K562 (cell line): ENCODE results near the gene POMZP3. TPM values are rescaled to one million over a fixed set of nuclear protein-coding genes. Genes with fewer than 3 reads are reported as not detected.
"Not testable (repeated sequence)": the region's sequence is repeated elsewhere in the genome, so short reads cannot be mapped to it uniquely, and the experiment has no call there.

Source experiments
- ATAC-seq: fragments of 200-7000 bp; cut with Tn5 transposase; 3 replicates; pipeline ENCODE4 v1.9.1; 2020; ENCODE audit warnings: moderate library complexity
- BruUV-seq: library from RNA; stranded (reverse); fragments of 400-500 nt; replicated peaks from 2 replicates; lab custom pipeline; 2021; lab: Mats Ljungman, UMichigan
- CTCF ChIA-PET: fragments of 300-600 bp; formaldehyde crosslinking; extraction: SDS; loops from one replicate; lab custom pipeline; 2021; ENCODE audit warnings: low intra/inter-chr PET ratio; lab: Yijun Ruan, JAX
- POLR2A ChIA-PET: fragments of 300-600, 350-650 bp; sonication (Branson Sonifier 250); formaldehyde crosslinking; extraction: SDS; loops from one replicate; lab custom pipeline; 2021; ENCODE audit warnings: antibody characterized with exemption, inconsistent platforms; lab: Yijun Ruan, JAX
- DNase-seq, 4 experiments: peaks; one replicate each; pipeline versions ENCODE4 v3.0.0 to v3.0.0-alpha.2; 2011 to 2018; ENCODE audit warnings: low spot score in 3 of 4, mixed read lengths in 3 of 4; ENCODE audit errors: extremely low read depth in 1 of 4
- FAIRE-seq: peaks from 2 replicates; lab custom pipeline; 2011; peaks lifted over from hg19 to GRCh38; lab: Jason Lieb, UNC
- H2AFZ ChIP-seq: 2 replicates; pipeline ENCODE4 v1.6.0; 2011; ENCODE audit warnings: low read depth, low read length, control low read depth, inconsistent platforms
- H3K27ac ChIP-seq: fragments of 200-600 bp; 3 replicates; pipeline ENCODE4 v1.8.0; 2011; ENCODE audit warnings: low read depth, mild to moderate bottlenecking, control low read depth, inconsistent platforms, low read length, moderate library complexity, mixed read lengths; ENCODE audit errors: extremely low read depth
- H3K27me3 ChIP-seq, 2 experiments: fragments of 300-600 bp in 1 of 2; 2 replicates in 1 of 2; 3 replicates in 1 of 2; pipeline versions ENCODE4 v1.6.0 to v1.8.0; 2011; ENCODE audit warnings: inconsistent platforms in 2 of 2, low read length in 2 of 2, mild to moderate bottlenecking in 1 of 2, mixed read lengths in 1 of 2, moderate library complexity in 1 of 2; ENCODE audit not compliant: control insufficient read depth in 2 of 2, insufficient read depth in 2 of 2
- H3K36me3 ChIP-seq: fragments of 300-600 bp; 3 replicates; pipeline ENCODE4 v1.8.0; 2011; ENCODE audit warnings: mild to moderate bottlenecking, low read length, inconsistent platforms; ENCODE audit not compliant: control insufficient read depth, insufficient read depth
- H3K4me1 ChIP-seq, 2 experiments: fragments of 200-600 bp in 1 of 2; replicated peaks in 1 of 2; 2 replicates in 1 of 2; 3 replicates in 1 of 2; pipeline versions ENCODE4 v1.5.1 to v1.8.0; 2011; ENCODE audit warnings: inconsistent platforms in 2 of 2, low read length in 2 of 2, mild to moderate bottlenecking in 1 of 2, mixed read lengths in 1 of 2, moderate library complexity in 1 of 2; ENCODE audit not compliant: control insufficient read depth in 2 of 2, insufficient read depth in 2 of 2
- H3K4me2 ChIP-seq: 2 replicates; pipeline ENCODE4 v1.6.1; 2011; ENCODE audit warnings: low read length, control low read depth, inconsistent platforms, mixed read lengths; ENCODE audit not compliant: insufficient read depth
- H3K4me3 ChIP-seq: fragments of 200-600 bp; sonication (generic), shearing (Covaris generic); 2 replicates; pipeline ENCODE4 v1.5.1; 2016; ENCODE audit warnings: control low read depth, inconsistent platforms
- H3K79me2 ChIP-seq: fragments of 200-600 bp; 3 replicates; pipeline ENCODE4 v1.8.0; 2011; ENCODE audit warnings: low read length, inconsistent platforms; ENCODE audit not compliant: control insufficient read depth, insufficient read depth
- H3K9ac ChIP-seq, 2 experiments: 2 replicates each; pipeline versions ENCODE4 v1.6.0 to v1.6.1; 2011; ENCODE audit warnings: low read depth in 2 of 2, low read length in 2 of 2, control low read depth in 1 of 2, inconsistent platforms in 1 of 2, mild to moderate bottlenecking in 1 of 2, mixed read lengths in 1 of 2; ENCODE audit not compliant: insufficient read depth in 1 of 2
- H3K9me1 ChIP-seq: one replicate; pipeline ENCODE4 v1.6.0; 2011; ENCODE audit warnings: inconsistent platforms, mild to moderate bottlenecking, low read length, moderate library complexity; ENCODE audit not compliant: control insufficient read depth, insufficient read depth
- H3K9me3 ChIP-seq: replicated peaks from 2 replicates; pipeline ENCODE4 v1.5.1; 2011; ENCODE audit warnings: low read depth, low read length, inconsistent platforms; ENCODE audit not compliant: control insufficient read depth, insufficient read depth
- H4K20me1 ChIP-seq: replicated peaks from 2 replicates; pipeline ENCODE4 v1.6.1; 2011; ENCODE audit warnings: low read length, inconsistent platforms, mixed read lengths; ENCODE audit not compliant: control insufficient read depth, insufficient read depth
- ARID1B ChIP-seq: fragments of 450-650 bp; IDR thresholded peaks from 2 replicates; pipeline ENCODE4 v1.6.1; 2016; ENCODE audit warnings: antibody characterized with exemption, mild to moderate bottlenecking, inconsistent platforms
- CBFA2T2 ChIP-seq: fragments of 450-650 bp; conservative IDR thresholded peaks from 2 replicates; pipeline ENCODE4 v1.6.1; 2017; ENCODE audit warnings: mild to moderate bottlenecking
- CBFA2T3 ChIP-seq: fragments of 450-650 bp; IDR thresholded peaks from 2 replicates; pipeline ENCODE4 v1.6.1; 2017
- MEIS2 ChIP-seq: fragments of 450-650 bp; IDR thresholded peaks from 2 replicates; pipeline ENCODE4 v1.6.1; 2014; ENCODE audit warnings: mild to moderate bottlenecking; ENCODE audit not compliant: partially characterized antibody
- RAD21 ChIP-seq, 2 experiments: fragments of 250-450 bp in 1 of 2; fragments of 450-650 bp in 1 of 2; sonication (Bioruptor Pico) in 1 of 2; formaldehyde crosslinking in 1 of 2; IDR thresholded peaks in 1 of 2; conservative IDR thresholded peaks in 1 of 2; 2 replicates each; pipeline versions ENCODE4 v1.4.0 to v1.8.0; 2020 to 2022; ENCODE audit warnings: mild to moderate bottlenecking in 2 of 2, moderate library complexity in 1 of 2
- TAL1 ChIP-seq: fragments of 450-650 bp; IDR thresholded peaks from 2 replicates; pipeline ENCODE4 v1.6.1; 2016; ENCODE audit warnings: mild to moderate bottlenecking
- TEAD4 ChIP-seq, 2 experiments: sonication (generic) in 1 of 2; formaldehyde crosslinking in 1 of 2; IDR thresholded peaks; 2 replicates each; pipeline versions ENCODE4 v1.6.1 to v1.8.0; 2012 to 2022; ENCODE audit warnings: borderline replicate concordance in 1 of 2, inconsistent platforms in 1 of 2, low read length in 1 of 2, mild to moderate bottlenecking in 1 of 2, missing genetic modification reagents in 1 of 2
- WGBS: fragments of 100-300 bp; shearing (Covaris generic); methylation state at CpG from one replicate; pipeline ENCODE4 v1.1.6; 2016; ENCODE audit warnings: low coverage, mixed read lengths; ENCODE audit not compliant: insufficient coverage; ENCODE audit errors: missing lambda C conversion rate; 5-methylcytosine and 5-hydroxymethylcytosine counted together
- in situ Hi-C: fragments of 300-500 bp; cut with MboI; formaldehyde crosslinking; loops from 4 replicates; pipeline ENCODE4 v1.15.0; 2018; ENCODE audit warnings: inconsistent platforms, mixed read lengths
- intact Hi-C: fragments of 100-400 bp; cut with micrococcal nuclease; formaldehyde crosslinking; loops from 2 replicates; pipeline ENCODE4 v1.14.2; 2022
- polyA plus RNA-seq, 8 experiments: library from polyadenylated mRNA; depleted of rRNA in 4 of 8; stranded (reverse) in 5 of 8; unstranded in 3 of 8; fragments of >200 nt; fragmentation: Nextera tagmentation in 2 of 8; fragmentation: Illumina TruSeq in 1 of 8; extraction: Ambion mirVana in 2 of 8; extraction: Trizol in 1 of 8; gene quantifications; 2 replicates each; pipeline versions ENCODE4 v1.2.1 to v1.2.3, GENCODE V29; 2011 to 2014; ENCODE audit warnings: inconsistent platforms in 1 of 8, missing spikeins in 1 of 8
- total RNA-seq, 7 experiments: library from RNA; depleted of rRNA in 6 of 7; stranded (reverse); fragments of >200 nt in 6 of 7; fragmentation: Illumina TruSeq in 2 of 7; extraction: Trizol in 2 of 7; gene quantifications; 2 replicates each; pipeline versions ENCODE4 v1.2.1 to v1.2.3, GENCODE V29; 2011 to 2021; ENCODE audit warnings: low replicate concordance in 1 of 7
- TF ChIP-seq, protein P1 (sequence below), 2 experiments: IDR thresholded peaks in 1 of 2; conservative IDR thresholded peaks in 1 of 2; 2 replicates each; pipeline ENCODE4 v1.6.1; 2016; ENCODE audit warnings: low read depth in 2 of 2, mild to moderate bottlenecking in 1 of 2, missing compliant biosample characterization in 1 of 2, missing genetic modification characterization in 1 of 2, moderate library complexity in 1 of 2
- TF ChIP-seq, protein P2 (sequence below), 3 experiments: IDR thresholded peaks in 2 of 3; conservative IDR thresholded peaks in 1 of 3; 2 replicates each; pipeline ENCODE4 v1.5.1; 2011 to 2012; ENCODE audit warnings: low read length in 3 of 3, mild to moderate bottlenecking in 3 of 3, control low read depth in 2 of 3, improper control_type of control experiment in 1 of 3, inconsistent platforms in 1 of 3, low read depth in 1 of 3, mixed read lengths in 1 of 3, moderate library complexity in 1 of 3; ENCODE audit not compliant: insufficient read depth in 2 of 3

The POMZP3 gene
- total and polyA plus RNA-seq, 9 of the 15 experiments (the other 6 are each of a cell fraction or from before 2014, with no cell fraction given): 2.3 to 15.8 (median 4.0) TPM

GRCh38 chr7:76659212-76659611 lies 32.1 kb upstream of the POMZP3 start:
- POLR2A ChIA-PET, H3K27ac ChIP-seq: not testable (repeated sequence)
- peak; percentile 39; the same call in 2 of the 3 replicates for ATAC-seq

GRCh38 chr7:76656425-76656824 lies 29.3 kb upstream of the POMZP3 start:
- CTCF ChIA-PET, H3K79me2 ChIP-seq, H3K9me3 ChIP-seq, H3K4me3 ChIP-seq, BruUV-seq, H3K36me3 ChIP-seq, POLR2A ChIA-PET, H3K4me2 ChIP-seq, H2AFZ ChIP-seq, intact Hi-C loops, H3K9ac ChIP-seq, H3K27ac ChIP-seq, H3K9me1 ChIP-seq, H3K27me3 ChIP-seq, H3K4me1 ChIP-seq, H4K20me1 ChIP-seq, FAIRE-seq, DNase-seq, in situ Hi-C loops: not testable (repeated sequence)
- 0% methylated on average over 2 of the region's 2 CpGs for WGBS
- TF ChIP-seq, protein P1, sequence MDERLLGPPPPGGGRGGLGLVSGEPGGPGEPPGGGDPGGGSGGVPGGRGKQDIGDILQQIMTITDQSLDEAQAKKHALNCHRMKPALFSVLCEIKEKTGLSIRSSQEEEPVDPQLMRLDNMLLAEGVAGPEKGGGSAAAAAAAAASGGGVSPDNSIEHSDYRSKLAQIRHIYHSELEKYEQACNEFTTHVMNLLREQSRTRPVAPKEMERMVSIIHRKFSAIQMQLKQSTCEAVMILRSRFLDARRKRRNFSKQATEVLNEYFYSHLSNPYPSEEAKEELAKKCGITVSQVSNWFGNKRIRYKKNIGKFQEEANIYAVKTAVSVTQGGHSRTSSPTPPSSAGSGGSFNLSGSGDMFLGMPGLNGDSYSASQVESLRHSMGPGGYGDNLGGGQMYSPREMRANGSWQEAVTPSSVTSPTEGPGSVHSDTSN (CRISPR knock-in tag; IDR thresholded peaks at IDR 0.05; ENCODE audit: low read depth): not testable (repeated sequence)
- TF ChIP-seq, protein P1 (tag; conservative IDR thresholded peaks at IDR 0.05; ENCODE audit: low read depth): 0 out of 2 replicates have a peak, but pooled peaks have one; percentile 20
- peak; percentile 37 for TF ChIP-seq MEIS2
- TF ChIP-seq, protein P2, sequence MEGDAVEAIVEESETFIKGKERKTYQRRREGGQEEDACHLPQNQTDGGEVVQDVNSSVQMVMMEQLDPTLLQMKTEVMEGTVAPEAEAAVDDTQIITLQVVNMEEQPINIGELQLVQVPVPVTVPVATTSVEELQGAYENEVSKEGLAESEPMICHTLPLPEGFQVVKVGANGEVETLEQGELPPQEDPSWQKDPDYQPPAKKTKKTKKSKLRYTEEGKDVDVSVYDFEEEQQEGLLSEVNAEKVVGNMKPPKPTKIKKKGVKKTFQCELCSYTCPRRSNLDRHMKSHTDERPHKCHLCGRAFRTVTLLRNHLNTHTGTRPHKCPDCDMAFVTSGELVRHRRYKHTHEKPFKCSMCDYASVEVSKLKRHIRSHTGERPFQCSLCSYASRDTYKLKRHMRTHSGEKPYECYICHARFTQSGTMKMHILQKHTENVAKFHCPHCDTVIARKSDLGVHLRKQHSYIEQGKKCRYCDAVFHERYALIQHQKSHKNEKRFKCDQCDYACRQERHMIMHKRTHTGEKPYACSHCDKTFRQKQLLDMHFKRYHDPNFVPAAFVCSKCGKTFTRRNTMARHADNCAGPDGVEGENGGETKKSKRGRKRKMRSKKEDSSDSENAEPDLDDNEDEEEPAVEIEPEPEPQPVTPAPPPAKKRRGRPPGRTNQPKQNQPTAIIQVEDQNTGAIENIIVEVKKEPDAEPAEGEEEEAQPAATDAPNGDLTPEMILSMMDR (IDR thresholded peaks at IDR 0.05 in 2 of 3, conservative IDR thresholded peaks at IDR 0.05 in 1 of 3; ENCODE audit: insufficient read depth in 2 of 3, low read depth in 1 of 3, low read length in 3 of 3): peak in 1 of 3 experiments; percentile 12; a peak in 1 of 6 replicates
- peak in 1 of 2 experiments; percentile 20; a peak in 1 of 4 replicates for TF ChIP-seq RAD21 (CRISPR knock-in tag; conservative IDR thresholded peaks at IDR 0.05 in 1 of 2, IDR thresholded peaks at IDR 0.05 in 1 of 2)
- peak; percentile 61 for ATAC-seq

More at GRCh38 chr7:76659212-76659611, 32.1 kb upstream of the POMZP3 start:
- H3K9ac ChIP-seq; BruUV-seq; H3K4me1 ChIP-seq; in situ Hi-C loops; H3K79me2 ChIP-seq; CTCF ChIA-PET; H4K20me1 ChIP-seq; H3K9me1 ChIP-seq; DNase-seq; H3K9me3 ChIP-seq; intact Hi-C loops; FAIRE-seq; H3K36me3 ChIP-seq; H2AFZ ChIP-seq; H3K4me3 ChIP-seq; H3K27me3 ChIP-seq; H3K4me2 ChIP-seq; TF ChIP-seq TEAD4 (CRISPR knock-in tag; IDR thresholded peaks at IDR 0.05; ENCODE audit: borderline replicate concordance): not testable (repeated sequence)
- TF ChIP-seq TEAD4 (IDR thresholded peaks at IDR 0.05; ENCODE audit: low read length) (peak; percentile 31; the same call in 1 of the 2 replicates), CBFA2T3 (peak; percentile 64), CBFA2T2 (peak; percentile 55), TAL1 (peak; percentile 46), ARID1B (peak; percentile 51), MEIS2 (peak; percentile 2)
